Activated CD4-positive, alpha-beta T cell treated with anti-CD3 and anti-CD28 coated beads for 48 hours (primary cell): ENCODE data around the gene CCL15.

Experiments used
- DNase-seq: peaks from one replicate; pipeline ENCODE4 v3.0.0-alpha.2; 2020

CCL15 gene

GRCh38 chr17:35988164-35988563 is 13.2 kb downstream of the CCL15 start:
- no peak for DNase-seq

- DNase-seq: no peak
Observed at GRCh38 chr17:35986643-35987042, 14.7 kb downstream of the CCL15 start, which contains the start of gene CCL14. TSS of gene CCL14 (minus strand) at chr17:35986729. CDS start at chr17:35986649, 80 bp downstream.

GRCh38 chr17:35984140-35984539 is 17.2 kb downstream of the CCL15 start:
- DNase-seq: no peak

GRCh38 chr17:35982409-35983191 is 18.8 kb downstream of the CCL15 start:
- no peak for DNase-seq

- DNase-seq: peak; percentile 12
Observed at GRCh38 chr17:35981908-35982330, 19.4 kb downstream of the CCL15 start.

DNA sequence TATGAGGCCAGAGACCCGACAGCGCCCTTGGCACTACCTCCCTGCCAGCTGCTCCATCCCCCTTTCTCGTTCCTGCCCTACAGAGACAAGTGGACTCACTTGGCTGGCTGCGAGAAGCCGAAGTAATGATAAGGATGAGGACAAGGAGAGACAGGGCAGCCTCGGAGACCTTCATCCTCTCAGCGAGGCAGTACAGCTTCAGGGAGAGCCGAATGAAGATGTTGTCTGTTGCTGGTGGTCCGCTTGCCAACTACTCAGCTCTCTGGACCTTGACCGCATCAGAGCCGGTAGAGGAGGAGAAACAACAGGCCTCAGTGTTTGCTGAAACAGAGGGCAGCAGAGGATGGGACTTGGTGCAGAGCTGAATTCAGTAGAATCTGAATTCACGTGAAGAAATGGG is 20.1 kb downstream of the CCL15 start, which contains the start of gene CCL16:
CCL16 (minus strand) TSS at position 252 of the 400 bp plus-strand sequence; CDS start at position 175, 77 bp downstream.
- no peak for DNase-seq

DNA sequence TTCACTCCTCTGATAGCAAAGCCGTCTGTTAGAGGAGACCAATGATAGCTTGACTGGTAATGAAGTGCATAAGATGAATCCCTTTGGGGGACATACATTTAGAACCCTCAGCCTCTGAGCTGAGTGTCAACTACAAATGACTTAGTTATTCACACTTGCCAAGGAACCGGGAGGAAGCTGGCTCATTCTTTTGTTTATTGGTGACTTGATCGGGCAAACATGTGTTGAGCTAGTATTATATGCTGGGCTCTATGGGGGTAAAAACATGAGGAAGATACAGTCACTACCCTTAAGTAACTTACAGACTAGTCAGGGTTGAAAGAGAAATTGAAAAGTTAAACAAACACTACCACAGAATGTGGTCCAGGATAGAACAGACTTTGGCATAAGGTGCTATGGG is 23.0 kb downstream of the CCL15 start:
- no peak for DNase-seq

GRCh38 chr17:35977509-35977908 is 23.8 kb downstream of the CCL15 start:
- DNase-seq: no peak

- no peak for DNase-seq
Observed at GRCh38 chr17:35973333-35974260, 27.8 kb downstream of the CCL15 start.

DNA sequence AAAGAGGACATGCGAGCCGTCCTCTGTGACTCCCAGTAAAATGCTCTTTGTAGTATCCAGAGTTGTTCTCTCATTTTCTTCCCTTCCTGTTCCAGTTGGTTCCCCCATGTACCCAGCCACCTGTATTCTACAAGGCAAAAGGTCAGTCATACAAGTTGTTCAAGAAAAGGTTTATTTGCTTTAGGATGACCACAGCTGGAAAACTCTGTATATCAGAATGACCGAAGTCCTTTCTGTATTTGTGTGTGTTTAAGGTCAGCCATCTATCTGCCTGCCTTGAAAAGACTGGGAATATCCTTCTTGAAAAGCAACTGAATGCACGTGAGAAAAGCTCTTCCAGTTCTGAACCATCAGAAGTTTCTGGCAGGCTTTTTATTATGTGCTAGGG is 28.4 kb downstream of the CCL15 start:
- DNase-seq: no peak

DNA sequence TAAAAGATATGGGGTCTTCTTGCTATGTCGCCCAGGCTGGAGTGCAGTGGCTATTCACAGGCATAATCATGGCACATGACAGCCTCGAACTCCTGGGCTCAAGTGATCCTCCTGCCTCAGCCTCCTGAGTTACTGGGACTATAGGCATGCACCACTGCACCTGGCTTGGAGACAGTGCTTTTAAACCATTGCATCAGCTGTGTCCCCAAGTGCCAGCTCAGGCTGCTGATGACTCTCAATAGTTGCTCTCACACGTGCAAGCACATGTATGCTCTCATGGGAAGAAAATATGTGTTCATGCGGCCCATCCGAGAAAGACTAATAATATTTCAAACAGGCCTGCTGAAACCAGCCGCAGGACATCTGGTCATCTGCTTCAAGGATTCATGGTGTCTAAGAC is 28.8 kb downstream of the CCL15 start:
- DNase-seq: no peak

DNA sequence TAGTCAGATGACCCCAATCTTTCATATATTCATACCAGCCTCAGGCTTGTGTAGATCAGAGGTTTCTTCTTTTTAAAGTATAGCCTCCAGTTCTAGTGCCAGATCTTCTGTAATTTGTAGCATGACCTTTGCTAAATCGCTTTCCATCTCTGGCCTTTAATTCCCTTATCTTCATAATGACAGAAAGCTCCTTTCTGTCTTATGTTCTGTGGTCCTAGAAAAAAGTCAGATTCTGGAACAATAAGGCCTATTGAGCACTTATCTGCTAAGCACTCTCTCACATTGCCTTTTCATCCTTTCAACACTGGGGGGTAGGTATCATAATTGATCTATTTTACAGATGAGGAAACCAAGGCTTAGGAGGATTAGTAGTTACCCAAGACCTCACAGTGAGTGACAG is 29.3 kb downstream of the CCL15 start:
- no peak for DNase-seq

DNA sequence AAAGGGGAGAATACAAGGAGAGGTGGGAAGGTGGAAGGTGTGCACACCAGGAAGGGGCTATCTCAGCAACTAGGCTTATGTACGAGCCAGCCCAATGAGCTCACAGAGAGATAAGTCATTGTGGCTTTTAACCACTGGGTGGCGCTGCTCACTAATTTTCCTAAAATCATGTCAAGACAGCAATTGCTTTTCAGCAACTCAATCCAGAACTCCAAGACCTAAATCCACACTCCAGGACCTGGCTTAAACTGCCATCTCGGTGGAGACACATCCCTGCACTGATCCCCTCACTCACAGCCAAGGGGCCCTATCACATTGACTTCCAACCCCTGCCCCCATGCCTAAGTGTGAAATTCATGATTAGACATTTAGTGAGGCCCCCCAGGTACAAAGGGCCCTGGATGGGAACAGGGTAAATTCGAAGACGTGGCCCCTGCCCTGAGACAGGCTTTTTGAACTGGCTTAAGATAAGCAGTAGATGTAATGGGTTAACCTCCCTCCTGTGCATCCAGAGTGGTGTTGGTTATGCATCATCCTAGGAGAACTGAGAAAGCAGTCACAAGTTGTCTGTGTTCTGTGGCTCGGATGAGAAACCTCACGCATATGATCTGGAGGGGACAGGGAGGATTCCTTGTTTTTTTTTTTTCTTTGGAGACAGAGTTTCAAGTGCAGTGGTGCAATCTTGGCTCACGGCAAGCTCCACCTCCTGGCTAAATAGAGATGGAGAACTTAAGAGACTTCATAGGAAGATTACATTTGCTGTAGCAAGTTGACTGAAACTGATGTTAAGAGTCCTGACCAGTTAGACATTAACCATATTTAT is 31.6 kb downstream of the CCL15 start:
- DNase-seq: peak; percentile 83

GRCh38 chr17:35968520-35969054 is 32.8 kb downstream of the CCL15 start:
- DNase-seq: no peak

DNA sequence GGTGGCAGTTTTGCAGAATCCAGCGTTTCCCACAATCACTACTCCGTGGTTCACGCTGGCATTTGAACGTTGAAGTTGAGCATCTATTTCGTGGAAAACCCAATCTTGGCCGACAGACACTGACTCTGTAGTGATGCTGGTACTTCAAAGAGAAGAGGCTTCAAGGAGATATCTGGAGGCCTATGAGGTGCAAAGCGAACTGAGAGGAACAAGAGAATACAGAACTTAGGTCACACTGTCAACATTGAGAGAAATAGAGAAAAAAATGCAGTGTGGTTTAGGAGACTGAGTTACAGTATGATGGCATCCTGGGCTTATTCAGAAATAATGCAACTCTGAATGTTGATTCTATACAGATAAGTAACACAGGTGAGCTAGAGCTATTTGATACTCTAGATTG is 36.1 kb downstream of the CCL15 start:
- no peak for DNase-seq

DNA sequence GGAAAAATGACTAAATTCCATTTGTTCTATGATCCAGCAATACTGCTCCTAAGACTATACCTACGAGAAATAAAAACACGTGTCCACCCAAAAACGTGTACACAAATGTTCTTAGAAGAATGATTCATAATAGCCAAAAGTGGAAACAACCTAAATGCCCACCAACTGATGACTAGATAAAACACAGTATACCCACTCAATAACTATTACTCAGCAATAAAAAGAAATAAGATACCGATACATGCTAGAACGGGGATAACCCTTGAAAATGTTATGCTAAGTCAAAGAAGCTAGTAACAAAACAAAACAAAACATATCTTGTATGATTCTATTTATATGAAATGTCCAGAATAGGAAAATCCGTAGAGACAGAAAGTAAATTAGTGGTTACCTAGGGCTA is 37.7 kb downstream of the CCL15 start:
- no peak for DNase-seq

GRCh38 chr17:35953720-35954119 is 47.6 kb downstream of the CCL15 start:
- DNase-seq: no peak

GRCh38 chr17:35949401-35949800 is 52.0 kb downstream of the CCL15 start:
- no peak for DNase-seq

- DNase-seq: no peak
Observed at GRCh38 chr17:35948092-35948491, 53.3 kb downstream of the CCL15 start.
